ENCODE results near the gene OR8D4.

DNA sequence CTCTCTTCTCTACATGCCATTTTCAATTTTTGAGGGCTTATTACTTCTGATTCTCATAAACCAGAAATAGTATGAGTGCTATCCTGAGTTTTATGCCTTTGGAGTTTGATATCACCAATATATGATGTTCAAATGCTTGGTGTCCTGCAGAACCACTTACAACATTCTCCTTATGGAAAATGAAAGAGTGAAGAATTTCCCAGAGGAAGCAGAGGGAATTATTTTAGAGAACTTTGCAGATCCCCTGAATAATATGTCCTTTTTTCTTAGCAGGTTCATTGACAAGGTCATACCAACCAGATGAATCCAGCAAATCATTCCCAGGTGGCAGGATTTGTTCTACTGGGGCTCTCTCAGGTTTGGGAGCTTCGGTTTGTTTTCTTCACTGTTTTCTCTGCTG lies 37.4 kb downstream of the OR8D4 start, which contains the start of gene OR4D5:
- TF ChIP-seq, protein P1, sequence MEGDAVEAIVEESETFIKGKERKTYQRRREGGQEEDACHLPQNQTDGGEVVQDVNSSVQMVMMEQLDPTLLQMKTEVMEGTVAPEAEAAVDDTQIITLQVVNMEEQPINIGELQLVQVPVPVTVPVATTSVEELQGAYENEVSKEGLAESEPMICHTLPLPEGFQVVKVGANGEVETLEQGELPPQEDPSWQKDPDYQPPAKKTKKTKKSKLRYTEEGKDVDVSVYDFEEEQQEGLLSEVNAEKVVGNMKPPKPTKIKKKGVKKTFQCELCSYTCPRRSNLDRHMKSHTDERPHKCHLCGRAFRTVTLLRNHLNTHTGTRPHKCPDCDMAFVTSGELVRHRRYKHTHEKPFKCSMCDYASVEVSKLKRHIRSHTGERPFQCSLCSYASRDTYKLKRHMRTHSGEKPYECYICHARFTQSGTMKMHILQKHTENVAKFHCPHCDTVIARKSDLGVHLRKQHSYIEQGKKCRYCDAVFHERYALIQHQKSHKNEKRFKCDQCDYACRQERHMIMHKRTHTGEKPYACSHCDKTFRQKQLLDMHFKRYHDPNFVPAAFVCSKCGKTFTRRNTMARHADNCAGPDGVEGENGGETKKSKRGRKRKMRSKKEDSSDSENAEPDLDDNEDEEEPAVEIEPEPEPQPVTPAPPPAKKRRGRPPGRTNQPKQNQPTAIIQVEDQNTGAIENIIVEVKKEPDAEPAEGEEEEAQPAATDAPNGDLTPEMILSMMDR (IDR thresholded peaks at IDR 0.05), result no peak
- no peak for TF ChIP-seq POLR2A (IDR thresholded peaks at IDR 0.05)
